SK-N-MC (cell line): ENCODE results near the gene FGF10.
A peak's percentile ranks its signal among the peaks of the same experiment; 100 is the strongest.

Experiments
- DNase-seq: peaks from one replicate; pipeline ENCODE4 v3.0.0-alpha.2; 2011; ENCODE audit warnings: low read depth, low spot score
- H3K27ac ChIP-seq: fragments of 200-600 bp; sonication (generic); 2 replicates; pipeline ENCODE4 v1.5.1; 2016; ENCODE audit warnings: mixed run types
- H3K36me3 ChIP-seq: fragments of 200-600 bp; sonication (generic); 2 replicates; pipeline ENCODE4 v1.6.1; 2017; ENCODE audit warnings: antibody characterized with exemption, low read length, mixed read lengths; ENCODE audit not compliant: insufficient read depth
- H3K4me3 ChIP-seq: fragments of 200-600 bp; sonication (generic); 2 replicates; pipeline ENCODE4 v1.5.1; 2016
- H3K9ac ChIP-seq: fragments of 200-600 bp; sonication (generic); 2 replicates; pipeline ENCODE4 v1.8.0; 2017; ENCODE audit warnings: mixed run types, mixed read lengths; ENCODE audit not compliant: insufficient read length
- H3K9me3 ChIP-seq: fragments of 200-600 bp; sonication (generic); 2 replicates; pipeline ENCODE4 v1.6.1; 2017; ENCODE audit warnings: low read depth, mild to moderate bottlenecking, antibody characterized with exemption, low read length, moderate library complexity, mixed read lengths
- EZH2 ChIP-seq: fragments of 200-600 bp; sonication (generic); IDR thresholded peaks from one replicate; pipeline ENCODE4 v1.6.1; 2017; ENCODE audit warnings: antibody characterized with exemption
- FOXP2 ChIP-seq: optimal IDR thresholded peaks from 2 replicates; pipeline ENCODE3; 2011; ENCODE audit warnings: mild to moderate bottlenecking, moderate library complexity; ENCODE audit not compliant: insufficient read depth; ENCODE audit errors: extremely low read length, control extremely low read depth
- POLR2AphosphoS5 ChIP-seq: IDR thresholded peaks from 2 replicates; pipeline ENCODE4 v1.6.1; 2012; ENCODE audit warnings: mild to moderate bottlenecking, low read depth, low read length, borderline replicate concordance

Gene FGF10

DNA sequence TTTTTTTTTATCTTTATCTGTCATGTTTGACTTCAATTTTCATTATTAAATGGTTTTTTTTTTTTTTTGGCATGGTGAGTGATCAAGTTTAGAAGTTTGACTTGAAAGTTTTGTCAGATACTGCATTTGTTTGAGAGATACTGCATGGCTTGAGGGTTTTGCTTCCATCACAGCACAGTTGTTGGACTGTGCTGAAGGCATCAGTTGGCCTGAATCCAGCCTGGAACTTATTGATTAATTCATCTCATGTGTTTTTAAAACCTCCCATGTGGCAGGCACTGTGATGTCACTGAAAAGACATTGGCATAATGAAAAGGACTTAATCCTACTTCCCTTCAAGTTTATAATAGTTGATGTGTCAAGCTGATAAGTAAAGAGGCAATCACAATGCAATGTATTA is 128.4 kb downstream of the FGF10 start:
- no peak overlapping the region for H3K9ac ChIP-seq
- no peaks in the 10 kb centered on the region for H3K36me3 ChIP-seq
- no peak overlapping the region for H3K4me3 ChIP-seq
- no peaks in the 10 kb centered on the region for H3K9me3 ChIP-seq
- no peak for DNase-seq
- no peak overlapping the region for H3K27ac ChIP-seq
- TF ChIP-seq FOXP2 (no peak), POLR2AphosphoS5 (no peak), EZH2 (no peak)

DNA sequence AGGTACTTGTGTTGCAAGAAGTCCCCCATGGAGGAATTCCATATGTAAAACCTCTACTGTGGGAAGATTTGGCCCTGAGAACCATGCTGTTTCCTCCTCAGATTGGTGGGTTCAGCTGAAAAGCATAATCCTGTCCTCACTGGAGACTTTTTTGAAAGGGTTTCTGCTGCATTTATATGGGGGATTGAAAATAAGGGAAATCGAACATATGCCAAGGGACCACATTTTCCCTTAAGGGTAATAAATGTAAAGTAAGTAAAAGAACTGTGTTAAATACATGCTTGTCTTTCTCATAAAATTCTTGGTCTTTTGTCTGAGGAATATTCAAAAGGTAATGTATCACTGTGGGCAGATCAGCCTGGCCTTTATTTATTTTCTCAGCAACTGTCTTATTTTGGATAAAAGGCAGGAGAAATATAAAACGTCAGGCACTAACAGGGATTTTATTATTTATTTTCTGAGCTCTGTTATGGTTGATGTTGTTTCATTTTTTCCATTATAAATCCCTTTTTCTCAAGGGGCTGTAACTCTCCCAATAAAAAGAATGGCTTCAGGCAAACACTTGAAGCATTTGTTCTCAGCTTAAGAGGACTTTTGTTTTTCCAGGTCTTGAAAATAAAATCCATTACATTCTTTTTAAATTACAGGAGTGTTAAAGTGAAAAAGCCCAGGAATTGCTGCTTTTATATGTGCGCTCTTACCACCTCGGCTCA is 131.4 kb downstream of the FGF10 start:
- DNase-seq: peak; percentile 57
- TF ChIP-seq EZH2: no peak
- TF ChIP-seq FOXP2: no peak
- TF ChIP-seq POLR2AphosphoS5: no peak
- Histone ChIP-seq H3K4me3 (peak overlapping the region; percentile 33), H3K9ac (no peak overlapping the region), H3K36me3 (no peaks in the 10 kb centered on the region), H3K9me3 (no peaks in the 10 kb centered on the region), H3K27ac (no peak overlapping the region)

DNA sequence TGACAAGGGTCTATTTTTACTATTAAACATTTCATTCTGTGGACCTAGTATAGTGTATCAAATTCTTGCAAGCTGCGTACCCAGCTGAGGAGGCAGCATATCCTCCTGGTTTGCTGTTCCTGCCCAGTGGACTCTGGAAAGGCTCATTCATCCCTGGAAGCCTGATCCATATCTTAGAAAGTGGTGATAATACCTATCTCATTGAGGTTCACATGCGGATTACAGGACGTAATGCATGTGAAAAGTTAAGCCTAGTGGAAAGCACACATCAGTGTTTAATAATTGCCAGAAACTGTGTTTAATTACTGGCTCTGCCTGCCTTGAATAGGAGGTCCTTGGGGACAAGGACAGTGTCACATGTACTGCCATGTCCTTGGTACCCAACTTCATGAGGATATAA is 132.0 kb downstream of the FGF10 start:
- no peak for DNase-seq
- Histone ChIP-seq H3K9ac (no peak overlapping the region), H3K9me3 (no peaks in the 10 kb centered on the region), H3K36me3 (no peaks in the 10 kb centered on the region), H3K4me3 (no peak overlapping the region), H3K27ac (no peak overlapping the region)
- TF ChIP-seq FOXP2: no peak
- TF ChIP-seq POLR2AphosphoS5: no peak
- no peak for TF ChIP-seq EZH2
